HG03280 (cell line): ENCODE data around the gene CEP43.

Experiments
- ATAC-seq: cut with Tn5 transposase; IDR thresholded peaks from one replicate; pipeline ENCODE4 v1.9.1; 2021; ENCODE audit warnings: mild to moderate bottlenecking, moderate library complexity; ENCODE audit not compliant: unreplicated experiment

The CEP43 gene

GRCh38 chr6:166999145-166999883 lies at the start of gene CEP43:
CEP43 (plus strand) TSS chr6:166999397; CDS start chr6:166999413, 16 bp downstream.
- ATAC-seq = peak; percentile 90

DNA sequence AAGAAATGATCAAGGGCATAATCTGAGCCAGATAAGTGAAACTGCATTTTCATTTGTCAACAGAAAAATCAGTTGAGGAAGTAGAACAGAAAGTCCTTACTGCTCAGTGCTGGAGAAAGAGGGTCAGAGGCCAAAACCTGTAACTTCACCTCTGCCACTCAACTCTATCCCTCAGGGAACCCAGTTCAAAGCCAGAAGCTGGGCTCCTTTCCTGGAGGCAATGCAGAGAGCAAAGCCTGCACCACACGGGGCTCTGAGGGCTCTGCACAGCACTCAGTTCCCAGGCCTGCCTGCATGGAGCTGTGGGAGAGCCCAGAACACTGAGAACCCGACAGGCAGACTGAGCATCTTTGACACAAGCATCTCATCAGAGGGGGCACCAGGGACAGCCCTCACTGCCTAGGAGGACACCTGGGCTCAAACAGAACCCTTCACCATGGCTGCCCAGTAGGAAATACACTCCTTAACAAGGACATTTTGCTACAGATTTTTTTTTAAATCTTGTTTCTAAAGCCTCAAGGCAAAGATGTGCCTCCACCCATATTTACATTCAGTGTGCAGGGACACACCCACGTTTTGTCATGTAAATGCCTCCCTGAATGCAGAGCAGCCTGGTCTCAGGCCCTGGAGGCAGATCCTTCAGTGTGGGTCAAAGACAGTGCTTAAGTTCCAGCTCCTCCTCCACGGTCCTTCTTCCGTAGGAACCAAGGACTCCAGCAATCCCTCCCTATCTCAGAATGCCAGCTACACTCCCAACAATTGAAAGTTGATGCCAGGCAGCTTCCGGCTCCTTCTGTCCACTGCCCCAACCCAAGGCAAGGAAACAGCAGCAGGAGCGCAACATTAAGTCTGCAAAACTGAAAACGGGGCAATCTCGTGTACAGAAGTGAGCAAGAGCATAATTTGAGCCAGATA lies 49.4 kb upstream of the CEP43 start:
- peak; percentile 0 for ATAC-seq

DNA sequence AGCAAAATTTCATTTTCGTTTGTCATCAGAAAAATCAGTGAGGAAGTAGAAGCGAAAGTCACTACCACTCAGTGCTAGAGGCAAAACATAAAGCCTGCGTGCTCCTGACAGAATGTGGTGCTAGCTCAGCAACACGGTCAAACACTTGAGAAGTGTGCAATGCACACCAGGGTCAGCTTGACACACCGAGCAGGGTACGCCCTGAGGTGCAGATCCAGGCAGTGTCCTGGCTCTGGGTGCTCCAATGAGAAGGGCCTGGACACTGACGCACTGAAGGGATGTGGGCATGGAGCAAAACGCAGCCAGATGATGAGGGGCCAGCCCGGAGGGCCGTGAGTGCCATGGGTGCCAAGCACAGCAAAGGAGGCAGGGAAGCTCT lies 48.8 kb upstream of the CEP43 start:
- peak; percentile 43 for ATAC-seq

- peak; percentile 89 for ATAC-seq
Measured at GRCh38 chr6:166950892-166951669, 48.1 kb upstream of the CEP43 start.

DNA sequence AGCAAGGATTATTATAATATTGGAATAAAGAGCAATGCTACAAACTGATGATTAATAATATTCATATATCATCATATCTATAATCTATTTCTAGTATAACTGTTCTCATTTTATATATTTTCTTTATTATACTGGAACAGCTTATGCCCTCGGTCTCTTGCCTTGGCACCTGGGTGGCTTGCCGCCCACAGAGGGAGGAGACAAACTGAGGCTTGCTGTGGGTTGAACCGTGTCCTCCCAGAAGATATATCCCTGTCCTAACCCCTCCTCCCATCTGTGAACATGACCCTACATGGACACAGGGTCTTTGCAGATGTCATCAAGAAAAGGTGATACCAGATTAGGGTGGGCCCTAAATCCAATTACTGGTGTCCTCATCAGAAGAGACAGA lies 47.5 kb upstream of the CEP43 start:
- ATAC-seq = no peak

DNA sequence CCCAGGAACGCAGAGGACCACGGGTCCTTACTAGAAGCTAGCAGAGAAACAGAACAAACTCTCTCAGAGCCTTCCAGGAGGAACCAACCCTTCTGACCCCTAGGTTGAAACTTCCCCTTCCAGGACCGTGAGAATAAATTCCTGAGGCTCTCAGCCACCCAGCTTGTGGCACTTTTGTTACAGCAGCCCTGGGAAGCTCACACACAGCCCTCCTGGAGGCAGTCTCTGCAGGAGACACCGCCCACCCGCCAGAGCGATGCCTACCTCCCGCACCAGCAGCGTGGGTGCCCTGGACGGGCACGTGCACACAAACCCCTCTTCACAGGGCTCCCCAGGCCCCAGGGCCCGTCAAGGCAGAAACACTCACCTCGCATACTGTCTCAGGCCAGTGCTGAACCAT lies 47.1 kb upstream of the CEP43 start:
- ATAC-seq = no peak

- ATAC-seq = no peak
Measured at GRCh38 chr6:166952567-166953486, 46.4 kb upstream of the CEP43 start.

DNA sequence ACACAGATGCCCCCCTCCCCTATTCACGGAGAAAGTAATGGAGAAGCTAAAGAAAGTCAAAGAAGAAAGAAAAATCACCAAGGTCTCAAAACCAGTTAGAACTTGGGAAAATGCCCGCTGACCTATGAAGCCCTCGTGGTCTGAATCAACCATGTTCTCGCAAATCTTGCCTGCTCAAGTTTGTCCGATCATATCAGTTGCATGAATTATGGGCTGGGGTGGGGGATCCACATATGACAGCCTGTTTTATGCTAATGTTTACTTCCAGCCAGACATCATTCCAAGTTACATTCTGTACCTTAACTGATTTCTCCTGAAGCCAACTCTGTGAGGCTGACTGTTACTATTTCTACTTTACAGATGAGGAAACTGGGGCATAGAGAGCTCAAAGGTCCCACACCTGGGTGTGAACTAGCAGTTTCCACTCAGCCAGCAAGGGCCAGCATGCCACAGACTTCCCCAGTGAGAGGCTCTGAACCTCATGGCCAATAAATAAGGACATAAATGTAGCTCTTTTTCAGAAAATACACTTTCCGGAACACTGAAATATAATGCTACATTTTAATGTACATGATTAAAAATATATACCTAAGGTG lies 45.0 kb upstream of the CEP43 start:
- no peak for ATAC-seq

GRCh38 chr6:166955121-166955864 lies 43.9 kb upstream of the CEP43 start:
- ATAC-seq = no peak

- peak; percentile 7 for ATAC-seq
Measured at GRCh38 chr6:166955865-166956443, 43.2 kb upstream of the CEP43 start.

GRCh38 chr6:166956444-166957086 lies 42.6 kb upstream of the CEP43 start, which contains the start of gene RNASET2:
RNASET2 (minus strand) TSS chr6:166956550; CDS start chr6:166956182, 368 bp downstream.
- ATAC-seq = peak; percentile 79

GRCh38 chr6:166957087-166957804 lies 42.0 kb upstream of the CEP43 start:
- ATAC-seq = peak; percentile 26

DNA sequence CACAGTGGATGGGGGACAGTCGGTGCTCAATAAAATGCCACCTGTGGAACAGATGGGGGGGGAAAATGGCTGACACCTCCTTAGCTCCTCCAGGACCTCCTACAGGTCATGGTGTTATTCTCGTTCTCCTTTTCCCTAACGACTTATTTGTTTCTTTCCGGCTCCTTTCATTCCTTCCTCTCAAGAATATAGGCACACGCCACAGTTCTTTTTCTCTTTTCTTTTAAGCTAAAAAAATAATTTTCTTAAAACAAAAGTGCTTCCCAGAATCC lies 41.5 kb upstream of the CEP43 start:
- ATAC-seq = no peak

- ATAC-seq = peak; percentile 13
Measured at GRCh38 chr6:166958926-166959861, 40.0 kb upstream of the CEP43 start.

GRCh38 chr6:166959911-166960608 lies 39.1 kb upstream of the CEP43 start:
- no peak for ATAC-seq

DNA sequence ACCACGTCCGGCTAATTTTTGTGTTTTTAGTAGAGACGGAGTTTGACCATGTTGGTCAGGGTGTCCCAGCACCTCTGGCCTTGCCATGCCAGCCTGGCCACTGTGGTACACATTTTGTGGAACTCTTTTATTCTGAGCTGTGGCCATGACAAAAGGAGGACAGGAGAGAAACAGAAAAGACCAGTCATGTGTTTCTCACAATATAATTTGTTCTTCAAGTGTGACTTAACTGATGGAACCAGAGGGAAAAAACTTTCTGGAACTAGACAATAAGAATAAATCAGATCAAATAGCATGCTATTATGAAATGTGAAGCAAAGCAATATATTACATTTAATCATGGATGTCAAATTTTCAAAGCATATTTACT lies 38.6 kb upstream of the CEP43 start:
- ATAC-seq = no peak
